A673 (cell line): ENCODE data around the gene CTIF.

Experiments used
- CTCF ChIP-seq: fragments of 300-800, 200-600 bp; sonication (generic); conservative IDR thresholded peaks from 2 replicates; pipeline ENCODE4 v1.5.1; 2017; ENCODE audit warnings: low read depth, mild to moderate bottlenecking, antibody characterized with exemption, low read length, moderate library complexity, mixed read lengths
- EZH2 ChIP-seq: fragments of 200-600 bp; sonication (generic); IDR thresholded peaks from 2 replicates; pipeline ENCODE4 v1.6.1; 2017; ENCODE audit warnings: borderline replicate concordance, low read depth, mild to moderate bottlenecking, mixed read lengths, antibody characterized with exemption, low read length; ENCODE audit not compliant: poor library complexity, severe bottlenecking

- peak; percentile 57 for TF ChIP-seq CTCF
- no peak for TF ChIP-seq EZH2
These were observed 173.0 kb downstream of the CTIF start for GRCh38 chr18:48711651-48712486.
